Suprapubic skin (tissue), 4 donors: ENCODE measurements around the gene LHX5. TPM values are rescaled to one million over a fixed set of nuclear protein-coding genes. Genes with fewer than 3 reads are reported as not detected.

ENCODE experiments used
- DNase-seq, 2 donors: peaks; one replicate each; pipeline ENCODE4 v3.0.0-alpha.2; 2019; ENCODE audit warnings: low spot score in 2 of 2
- H3K27ac ChIP-seq: fragments of 200-600 bp; sonication (generic); one replicate; pipeline ENCODE4 v1.5.1; 2019
- H3K27me3 ChIP-seq: fragments of 200-600 bp; sonication (generic); one replicate; pipeline ENCODE4 v1.5.1; 2019
- H3K36me3 ChIP-seq: fragments of 200-600 bp; sonication (generic); one replicate; pipeline ENCODE4 v1.5.1; 2019
- H3K4me1 ChIP-seq: fragments of 200-600 bp; sonication (generic); one replicate; pipeline ENCODE4 v1.5.1; 2019
- H3K4me3 ChIP-seq: fragments of 200-600 bp; sonication (generic); one replicate; pipeline ENCODE4 v1.5.1; 2019; ENCODE audit warnings: mild to moderate bottlenecking
- H3K9me3 ChIP-seq: fragments of 200-600 bp; sonication (generic); one replicate; pipeline ENCODE4 v1.5.1; 2019
- EP300 ChIP-seq: sonication (generic); formaldehyde crosslinking; IDR thresholded peaks from one replicate; pipeline ENCODE4 v1.6.1; 2017; ENCODE audit warnings: antibody characterized with exemption
- POLR2A ChIP-seq, 2 donors: fragments of 450-650 bp; IDR thresholded peaks; one replicate each; pipeline ENCODE4 v1.6.1; 2017; ENCODE audit warnings: antibody characterized with exemption in 2 of 2, mild to moderate bottlenecking in 2 of 2, moderate library complexity in 2 of 2
- POLR2AphosphoS5 ChIP-seq, 3 donors: sonication (generic); formaldehyde crosslinking; IDR thresholded peaks; one replicate each; pipeline ENCODE4 v1.6.1; 2017; ENCODE audit warnings: antibody characterized with exemption in 3 of 3
- WGBS: methylation state at CpG from one replicate; pipeline ENCODE4 v1.1.5; 2018; 5-methylcytosine and 5-hydroxymethylcytosine counted together
- total RNA-seq, 4 donors: library from RNA; depleted of rRNA; stranded (reverse); fragments of >200 nt; gene quantifications; one replicate each; pipeline ENCODE4 v1.1.0, GENCODE V29; 2016
- TF ChIP-seq, protein P1 (sequence below), 2 donors: fragments of 200-600 bp in 1 of 2; fragments of 450-650 bp in 1 of 2; sonication (generic) in 1 of 2; IDR thresholded peaks; one replicate each; pipeline ENCODE4 v1.5.1; 2016 to 2019; ENCODE audit warnings: antibody characterized with exemption in 2 of 2, mild to moderate bottlenecking in 1 of 2, moderate library complexity in 1 of 2

Gene LHX5
- total RNA-seq, 4 donors from 2014 or later = not detected

DNA sequence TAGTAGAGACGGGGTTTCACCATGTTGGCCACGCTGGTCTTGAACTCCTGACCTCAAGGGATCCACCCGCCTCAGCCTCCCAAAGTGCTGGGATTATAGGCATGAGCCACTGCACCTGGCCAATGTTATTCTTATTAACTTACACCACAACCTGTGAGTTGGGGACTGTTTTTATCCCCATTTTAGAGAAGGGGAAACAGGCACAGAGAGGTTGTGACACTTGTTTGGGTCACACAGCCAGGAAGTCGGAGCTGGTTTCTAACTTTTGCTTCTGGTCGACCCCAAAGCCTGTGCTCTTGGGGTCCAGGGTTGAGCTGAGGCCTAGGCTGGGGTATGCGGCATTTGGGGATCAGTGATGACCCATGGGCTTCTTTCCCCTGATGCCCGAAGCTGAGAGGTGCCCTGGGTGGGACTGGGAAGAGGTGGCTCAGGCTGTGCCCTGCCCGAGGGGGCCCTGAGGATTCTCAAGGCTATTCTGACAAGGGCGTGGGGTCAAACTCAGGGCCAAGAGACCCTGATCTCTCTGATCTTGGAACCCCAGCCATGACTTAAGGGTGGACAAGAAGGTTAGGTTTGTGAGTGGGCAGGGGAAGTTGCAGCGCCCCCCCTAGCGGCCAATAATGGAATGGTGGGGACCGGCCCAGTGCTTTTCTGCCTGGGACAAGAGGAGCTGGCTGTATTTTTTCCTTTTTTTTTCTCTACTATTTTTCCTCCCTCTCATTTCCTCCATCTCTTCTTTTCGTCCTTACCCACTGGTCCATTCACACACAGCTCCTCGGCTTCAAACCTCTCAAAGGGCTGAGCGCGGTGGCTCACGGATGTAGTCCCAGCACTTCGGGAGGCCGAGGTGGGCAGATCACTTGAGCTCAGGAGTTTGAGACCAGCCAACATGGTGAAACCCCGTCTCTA is 46.5 kb downstream of the LHX5 start:
- Histone ChIP-seq H3K4me1 (peaks cover 12% of the 10 kb centered on the region), H3K27me3 (peaks cover 19% of the 10 kb centered on the region), H3K9me3 (no peaks in the 10 kb centered on the region), H3K4me3 (no peak overlapping the region), H3K27ac (no peak overlapping the region), H3K36me3 (no peaks in the 10 kb centered on the region)
- WGBS = 44% methylated on average over 15 of the region's 20 CpGs
- DNase-seq = no peak
- no peak for TF ChIP-seq EP300
- TF ChIP-seq, protein P1, sequence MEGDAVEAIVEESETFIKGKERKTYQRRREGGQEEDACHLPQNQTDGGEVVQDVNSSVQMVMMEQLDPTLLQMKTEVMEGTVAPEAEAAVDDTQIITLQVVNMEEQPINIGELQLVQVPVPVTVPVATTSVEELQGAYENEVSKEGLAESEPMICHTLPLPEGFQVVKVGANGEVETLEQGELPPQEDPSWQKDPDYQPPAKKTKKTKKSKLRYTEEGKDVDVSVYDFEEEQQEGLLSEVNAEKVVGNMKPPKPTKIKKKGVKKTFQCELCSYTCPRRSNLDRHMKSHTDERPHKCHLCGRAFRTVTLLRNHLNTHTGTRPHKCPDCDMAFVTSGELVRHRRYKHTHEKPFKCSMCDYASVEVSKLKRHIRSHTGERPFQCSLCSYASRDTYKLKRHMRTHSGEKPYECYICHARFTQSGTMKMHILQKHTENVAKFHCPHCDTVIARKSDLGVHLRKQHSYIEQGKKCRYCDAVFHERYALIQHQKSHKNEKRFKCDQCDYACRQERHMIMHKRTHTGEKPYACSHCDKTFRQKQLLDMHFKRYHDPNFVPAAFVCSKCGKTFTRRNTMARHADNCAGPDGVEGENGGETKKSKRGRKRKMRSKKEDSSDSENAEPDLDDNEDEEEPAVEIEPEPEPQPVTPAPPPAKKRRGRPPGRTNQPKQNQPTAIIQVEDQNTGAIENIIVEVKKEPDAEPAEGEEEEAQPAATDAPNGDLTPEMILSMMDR (IDR thresholded peaks at IDR 0.05) = peak; percentile 37 to 83
- no peak for TF ChIP-seq POLR2A (IDR thresholded peaks at IDR 0.05)

DNA sequence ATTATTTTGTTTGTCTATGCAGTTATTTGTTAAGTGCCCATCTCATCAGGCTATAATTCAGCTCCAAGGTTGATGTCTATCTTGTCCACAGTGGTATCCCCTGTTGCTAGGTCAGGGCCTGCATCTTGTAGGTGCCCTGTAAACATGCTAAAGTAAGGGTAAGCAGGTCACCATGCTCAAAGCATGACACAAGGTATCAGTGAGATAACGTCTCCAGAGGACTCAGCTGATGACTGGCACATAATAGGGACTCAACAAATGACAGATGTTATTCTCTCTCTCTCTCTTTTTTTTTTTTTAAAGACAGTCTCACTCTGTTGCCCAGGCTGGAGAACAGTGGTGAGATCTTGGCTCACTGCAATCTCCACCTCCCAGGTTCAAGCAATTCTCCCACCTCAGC is 47.2 kb downstream of the LHX5 start:
- Histone ChIP-seq H3K4me3 (no peak overlapping the region), H3K27ac (no peak overlapping the region), H3K36me3 (no peaks in the 10 kb centered on the region), H3K4me1 (peaks cover 12% of the 10 kb centered on the region), H3K9me3 (no peaks in the 10 kb centered on the region), H3K27me3 (peaks cover 19% of the 10 kb centered on the region)
- no peak for TF ChIP-seq POLR2AphosphoS5 (IDR thresholded peaks at IDR 0.05)
- TF ChIP-seq POLR2A (IDR thresholded peaks at IDR 0.05) = no peak
- 80% methylated on average over 1 of the region's 1 CpG for WGBS
- no peak for DNase-seq

DNA sequence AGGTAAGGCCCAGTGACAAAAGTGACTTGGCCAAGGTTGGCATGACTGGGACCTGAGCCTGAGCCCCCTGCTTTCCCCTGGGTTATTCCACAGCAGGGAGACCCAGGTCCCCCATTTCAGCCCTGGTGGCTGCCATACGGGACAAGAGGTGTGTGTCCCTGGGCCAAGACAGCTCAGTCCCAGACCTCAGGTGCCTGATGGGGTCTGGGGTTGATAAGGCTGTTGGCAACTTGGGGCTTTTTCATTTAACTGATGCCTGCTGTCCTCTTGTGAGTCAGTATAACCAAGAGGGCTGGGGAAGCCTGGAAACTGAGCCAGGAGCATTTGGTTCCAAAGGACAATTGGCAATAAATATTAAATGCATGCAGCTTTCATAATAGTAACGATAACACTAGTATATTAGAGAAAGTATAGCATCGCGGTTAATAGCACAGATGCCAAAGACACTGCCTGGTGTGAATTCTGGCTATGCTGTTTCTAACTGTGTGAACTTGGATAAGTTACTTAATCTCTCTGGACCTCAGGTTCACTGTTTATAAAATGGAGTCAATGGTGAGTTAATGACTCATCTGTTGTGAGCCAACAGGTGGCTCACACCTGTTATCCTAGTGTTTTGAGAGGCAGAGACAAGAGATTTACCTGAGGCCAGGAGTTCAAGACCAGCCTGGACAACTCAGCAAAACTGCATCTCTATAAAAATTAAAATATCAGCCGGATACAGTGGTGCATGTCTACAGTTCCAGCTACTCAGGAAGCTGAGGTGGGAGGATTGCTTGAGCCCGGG is 48.6 kb downstream of the LHX5 start:
- WGBS = 86% methylated on average over 5 of the region's 6 CpGs

DNA sequence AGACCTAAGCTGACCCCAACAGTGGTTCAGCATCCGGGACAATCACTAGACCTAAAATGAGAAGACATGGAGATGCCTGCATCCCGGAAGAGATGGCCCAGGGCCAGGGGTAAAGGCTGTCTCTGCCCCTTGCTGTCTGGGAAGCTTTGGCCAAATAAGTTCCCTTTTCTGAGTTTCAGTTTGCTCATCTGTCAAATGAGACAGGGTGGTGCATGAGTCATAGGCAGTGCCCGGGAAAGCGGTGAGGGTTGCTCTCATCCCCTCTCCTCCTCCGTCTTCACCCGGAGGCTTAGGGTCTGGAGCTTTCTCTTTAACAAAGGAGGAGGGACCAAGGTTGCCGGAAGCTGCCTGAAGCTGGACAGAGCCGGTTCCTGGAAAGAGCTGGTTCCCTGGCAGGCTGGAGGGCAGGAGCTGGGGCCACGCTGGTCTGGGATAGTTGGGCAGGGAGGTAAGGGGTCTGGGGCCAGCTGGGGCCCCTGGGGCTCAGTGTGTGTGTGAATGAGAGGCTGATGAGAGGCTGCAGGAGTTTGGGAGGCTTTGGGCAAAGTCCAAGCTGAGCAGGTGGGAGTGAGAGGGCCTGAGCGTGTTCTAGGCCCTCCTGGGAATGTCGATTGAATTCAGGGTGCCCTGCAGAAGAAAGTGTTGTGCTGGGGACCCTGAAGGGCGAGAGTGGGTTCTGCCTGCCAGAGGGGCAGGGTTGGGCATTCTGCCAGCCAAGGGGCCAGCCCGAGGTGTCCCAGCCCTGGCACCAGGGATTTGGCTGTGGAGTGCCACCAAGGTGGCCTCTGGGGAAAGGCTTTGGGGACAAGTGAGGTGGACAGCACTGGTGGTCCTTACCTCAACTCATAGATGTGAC is 49.4 kb downstream of the LHX5 start, which contains the start of gene SDSL:
TSS of gene SDSL (plus strand) at position 351 of the 856 bp plus-strand sequence. CDS start 5,603 bp downstream, outside the sequence.
- peak in 1 of 2 donors; percentile 75 for DNase-seq
- Histone ChIP-seq H3K27me3 (peaks cover 9% of the 10 kb centered on the region), H3K4me3 (peak within 1 kb of the TSS; percentile 48), H3K4me1 (peaks cover 12% of the 10 kb centered on the region), H3K36me3 (no peaks in the 10 kb centered on the region), H3K27ac (peak within 1 kb of the TSS; percentile 41), H3K9me3 (no peaks in the 10 kb centered on the region)
- TF ChIP-seq EP300 (no peak), POLR2AphosphoS5 (IDR thresholded peaks at IDR 0.05) (no peak), POLR2A (IDR thresholded peaks at IDR 0.05) (no peak)
- TF ChIP-seq, protein P1 (IDR thresholded peaks at IDR 0.05) = no peak
- WGBS = 20% methylated on average over 13 of the region's 13 CpGs

More for the DNA sequence above, 48.6 kb downstream of the LHX5 start:
- peaks cover 16% of the 10 kb centered on the region for H3K27me3 ChIP-seq
- H3K27ac ChIP-seq = peak overlapping the region; percentile 41
- H3K4me1 ChIP-seq = peaks cover 12% of the 10 kb centered on the region
- no peaks in the 10 kb centered on the region for H3K36me3 ChIP-seq
- TF ChIP-seq POLR2A (IDR thresholded peaks at IDR 0.05) (no peak), POLR2AphosphoS5 (IDR thresholded peaks at IDR 0.05) (no peak), EP300 (no peak)
- TF ChIP-seq, protein P1 (IDR thresholded peaks at IDR 0.05) = no peak
- no peak for DNase-seq
- H3K4me3 ChIP-seq = peak overlapping the region; percentile 48
- H3K9me3 ChIP-seq = no peaks in the 10 kb centered on the region

DNA sequence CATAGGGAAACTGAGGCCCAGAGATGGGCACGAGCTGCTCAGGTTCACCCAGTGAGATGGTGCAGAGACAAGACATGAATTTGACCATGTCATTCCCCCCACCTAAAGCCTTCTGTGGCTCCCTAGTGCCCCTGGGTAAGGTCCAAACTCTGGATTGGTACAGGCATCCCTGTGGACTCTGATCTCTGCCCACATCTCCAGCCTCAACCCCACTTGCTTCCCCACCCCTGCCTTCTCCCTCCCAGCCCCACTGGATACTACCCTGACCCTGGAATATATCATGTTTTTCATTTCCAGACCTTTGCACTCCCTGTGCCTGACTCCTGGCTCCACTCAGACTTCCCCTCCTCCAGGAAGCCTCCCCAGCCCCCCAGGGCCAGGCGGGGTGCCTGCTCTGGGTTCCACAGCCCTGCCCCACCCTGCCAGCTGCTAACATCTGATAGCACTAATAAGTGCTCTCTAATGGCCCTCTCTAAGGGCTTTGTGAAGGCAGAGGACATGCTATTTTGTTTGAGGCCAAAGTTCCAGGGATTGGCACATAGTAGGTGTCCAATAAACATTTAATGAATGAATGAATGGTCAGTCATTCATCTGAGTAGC is 50.6 kb downstream of the LHX5 start:
- DNase-seq = no peak
- no peak overlapping the region for H3K27ac ChIP-seq
- no peaks in the 10 kb centered on the region for H3K27me3 ChIP-seq
- TF ChIP-seq POLR2AphosphoS5 (IDR thresholded peaks at IDR 0.05) (no peak), EP300 (no peak), POLR2A (IDR thresholded peaks at IDR 0.05) (no peak)
- TF ChIP-seq, protein P1 (IDR thresholded peaks at IDR 0.05) = no peak
- no peaks in the 10 kb centered on the region for H3K36me3 ChIP-seq
- H3K4me1 ChIP-seq = peaks cover 12% of the 10 kb centered on the region
- H3K4me3 ChIP-seq = no peak overlapping the region
- 61% methylated on average over 2 of the region's 2 CpGs for WGBS
- H3K9me3 ChIP-seq = no peaks in the 10 kb centered on the region
